Measurements from ENCODE around the gene PPP1R14C. TPM values are rescaled to one million over a fixed set of nuclear protein-coding genes. Genes with fewer than 3 reads are reported as not detected.

The PPP1R14C gene, protein sequence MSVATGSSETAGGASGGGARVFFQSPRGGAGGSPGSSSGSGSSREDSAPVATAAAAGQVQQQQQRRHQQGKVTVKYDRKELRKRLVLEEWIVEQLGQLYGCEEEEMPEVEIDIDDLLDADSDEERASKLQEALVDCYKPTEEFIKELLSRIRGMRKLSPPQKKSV
- total RNA-seq, result 0.28 and 0.65 TPM in 2 replicates

DNA sequence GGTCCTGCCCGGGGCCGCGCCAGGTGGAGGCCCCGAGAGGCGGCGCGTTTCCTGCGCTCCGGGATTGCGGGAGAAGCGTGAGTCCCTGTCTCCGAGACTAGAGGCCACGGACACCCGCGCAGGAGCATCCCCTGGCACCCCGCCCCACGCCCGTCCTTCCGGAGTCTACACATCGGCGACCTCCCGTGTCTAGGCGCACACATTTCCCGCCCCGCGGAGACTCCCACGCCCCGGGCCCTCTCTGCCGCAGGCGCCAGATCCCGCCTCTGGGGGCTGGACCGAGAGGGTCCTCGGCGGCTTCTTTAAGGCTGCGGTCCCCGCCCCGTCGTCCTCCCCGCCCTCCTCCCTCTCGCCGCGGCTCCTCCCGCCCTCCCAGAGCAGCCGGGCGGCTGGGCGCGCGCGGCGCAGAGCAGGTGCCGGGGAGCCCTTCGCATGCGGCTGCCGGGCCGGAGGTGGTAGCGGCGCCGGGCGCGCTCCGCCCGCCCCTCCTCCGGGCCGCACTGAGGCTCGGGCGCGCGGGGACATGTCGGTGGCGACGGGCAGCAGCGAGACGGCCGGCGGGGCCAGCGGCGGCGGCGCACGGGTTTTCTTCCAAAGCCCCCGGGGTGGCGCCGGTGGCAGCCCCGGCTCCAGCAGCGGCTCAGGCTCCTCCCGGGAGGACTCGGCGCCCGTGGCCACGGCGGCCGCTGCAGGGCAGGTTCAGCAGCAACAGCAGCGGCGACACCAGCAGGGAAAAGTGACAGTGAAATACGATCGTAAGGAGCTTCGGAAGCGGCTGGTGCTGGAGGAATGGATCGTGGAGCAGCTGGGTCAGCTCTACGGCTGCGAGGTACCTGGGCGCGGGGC lies at the start of gene PPP1R14C:
TSS of gene PPP1R14C (plus strand) at position 375 of the 846 bp plus-strand sequence. CDS start at position 524, 149 bp downstream.

Other genes with a start within 250 kb of the PPP1R14C start
- 0.14 and 0.37 TPM in 2 replicates for gene RAET1E, start 244.9 kb upstream of the PPP1R14C start, total RNA-seq
- 3.3 and 4.1 TPM in 2 replicates for gene RAET1G, start 219.9 kb upstream of the PPP1R14C start, total RNA-seq
- 2.6 and 2.7 TPM in 2 replicates for gene ULBP2, start 201.0 kb upstream of the PPP1R14C start, total RNA-seq
- gene ULBP1, start 179.1 kb upstream of the PPP1R14C start, total RNA-seq, result under 0.01 TPM in 1 of 2 replicates, not detected in the other
- not detected in 2 replicates for gene RAET1L, start 117.5 kb upstream of the PPP1R14C start, total RNA-seq
- gene ULBP3, start 73.9 kb upstream of the PPP1R14C start, total RNA-seq, result 3.4 and 12.1 TPM in 2 replicates
- gene IYD, start 226.0 kb downstream of the PPP1R14C start, total RNA-seq, result not detected in 2 replicates